HG03135 (cell line): ENCODE results near the gene STON2.
"Not testable (repeated sequence)": the region's sequence is repeated elsewhere in the genome, so short reads cannot be mapped to it uniquely, and the experiment has no call there.

Experiments
- ATAC-seq: cut with Tn5 transposase; IDR thresholded peaks from one replicate; pipeline ENCODE4 v1.9.1; 2021; ENCODE audit warnings: mild to moderate bottlenecking, moderate library complexity; ENCODE audit not compliant: unreplicated experiment

STON2 gene

DNA sequence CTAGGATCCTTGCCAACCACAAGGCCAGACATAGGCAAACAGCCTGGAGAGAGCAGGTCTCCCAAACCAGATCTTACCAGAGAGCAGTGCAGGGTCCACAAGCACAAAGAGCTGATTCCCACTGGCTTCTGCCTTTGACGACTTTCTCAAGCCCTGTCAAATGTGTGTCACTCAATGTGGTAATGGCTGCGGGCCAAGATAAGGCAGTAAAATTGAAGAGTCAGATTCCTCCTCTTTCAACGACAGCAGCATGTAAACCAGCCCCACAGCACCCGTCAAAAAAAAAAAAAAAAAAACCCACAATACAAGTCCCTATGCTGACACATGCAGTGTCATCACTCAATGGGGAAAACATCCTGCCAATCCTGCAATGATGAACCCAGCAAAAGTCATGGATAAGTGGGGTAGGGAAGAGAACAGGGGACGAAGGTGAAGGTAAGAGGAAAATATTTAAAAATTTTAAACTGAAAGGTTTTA is at the start of gene STON2:
Gene STON2 (minus strand): TSS at position 123 of the 477 bp plus-strand sequence. CDS start 1,942 bp downstream, outside the sequence.
- ATAC-seq: no peak

- no peak for ATAC-seq
These were observed 49.5 kb upstream of the STON2 start for GRCh38 chr14:81449576-81449975.

GRCh38 chr14:81449114-81449513 is 49.0 kb upstream of the STON2 start:
- ATAC-seq: no peak

GRCh38 chr14:81447021-81447764 is 47.1 kb upstream of the STON2 start:
- no peak for ATAC-seq

GRCh38 chr14:81446279-81447007 is 46.3 kb upstream of the STON2 start:
- ATAC-seq: no peak

DNA sequence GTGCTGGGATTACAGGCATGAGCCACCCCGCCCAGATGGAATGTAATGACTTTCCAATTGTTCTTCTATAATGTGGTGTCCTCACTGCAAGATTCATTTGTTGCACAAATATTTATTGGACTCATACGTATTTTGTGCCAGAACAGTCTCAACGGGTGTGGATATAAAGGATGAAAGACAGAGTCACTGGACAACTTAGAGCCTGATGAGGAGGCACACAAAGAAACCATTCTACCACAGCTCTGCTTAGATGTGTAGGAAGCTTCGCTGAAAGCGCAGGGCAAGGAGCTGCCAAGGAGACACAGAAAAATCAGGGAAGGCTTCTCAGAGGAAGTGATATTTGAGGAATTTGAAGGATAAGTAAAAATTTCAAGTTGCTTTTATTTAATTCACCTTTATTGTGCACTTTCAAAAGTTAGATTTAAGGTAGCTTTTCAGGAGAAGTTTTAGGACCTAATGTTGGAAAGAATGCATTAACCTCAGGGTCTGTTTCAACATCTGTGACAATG is 41.6 kb upstream of the STON2 start:
- no peak for ATAC-seq

DNA sequence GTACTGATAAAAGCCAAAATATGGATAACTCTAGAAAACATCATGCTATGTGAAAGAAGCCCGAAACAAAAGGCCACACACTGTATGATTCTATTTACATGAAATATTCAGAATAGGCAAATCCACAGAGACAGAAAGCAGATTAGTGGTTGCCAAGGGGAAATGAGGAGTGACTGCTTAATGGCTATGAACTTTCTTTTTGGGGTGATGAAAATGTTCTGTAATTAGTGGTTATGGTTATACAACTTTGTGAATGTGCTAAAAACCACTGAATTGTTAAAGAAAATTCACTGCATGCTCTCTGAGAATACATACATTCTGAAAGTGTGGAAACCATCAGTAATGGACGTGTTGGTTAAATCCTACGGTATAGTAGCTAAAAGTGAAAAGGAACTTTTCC is 39.9 kb upstream of the STON2 start:
- ATAC-seq: no peak

DNA sequence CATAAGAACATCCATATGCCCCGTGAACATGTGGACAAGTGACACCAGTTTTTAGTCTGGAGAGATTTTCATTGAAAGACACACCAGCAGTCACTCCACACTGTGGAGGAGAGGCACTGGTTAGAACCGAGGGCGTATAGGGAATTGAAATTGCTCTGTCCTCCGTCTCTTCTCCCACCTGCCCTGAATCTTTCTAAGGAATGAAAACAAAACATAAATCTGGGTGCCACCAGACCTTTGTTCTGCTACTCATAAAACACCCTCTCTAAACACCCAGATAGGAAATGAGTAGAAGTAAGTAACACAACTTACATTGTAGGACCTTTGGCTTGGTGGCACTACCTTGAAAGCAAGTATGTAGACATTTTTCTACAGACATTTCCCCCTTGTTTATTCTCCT is 37.1 kb upstream of the STON2 start:
- ATAC-seq: no peak

DNA sequence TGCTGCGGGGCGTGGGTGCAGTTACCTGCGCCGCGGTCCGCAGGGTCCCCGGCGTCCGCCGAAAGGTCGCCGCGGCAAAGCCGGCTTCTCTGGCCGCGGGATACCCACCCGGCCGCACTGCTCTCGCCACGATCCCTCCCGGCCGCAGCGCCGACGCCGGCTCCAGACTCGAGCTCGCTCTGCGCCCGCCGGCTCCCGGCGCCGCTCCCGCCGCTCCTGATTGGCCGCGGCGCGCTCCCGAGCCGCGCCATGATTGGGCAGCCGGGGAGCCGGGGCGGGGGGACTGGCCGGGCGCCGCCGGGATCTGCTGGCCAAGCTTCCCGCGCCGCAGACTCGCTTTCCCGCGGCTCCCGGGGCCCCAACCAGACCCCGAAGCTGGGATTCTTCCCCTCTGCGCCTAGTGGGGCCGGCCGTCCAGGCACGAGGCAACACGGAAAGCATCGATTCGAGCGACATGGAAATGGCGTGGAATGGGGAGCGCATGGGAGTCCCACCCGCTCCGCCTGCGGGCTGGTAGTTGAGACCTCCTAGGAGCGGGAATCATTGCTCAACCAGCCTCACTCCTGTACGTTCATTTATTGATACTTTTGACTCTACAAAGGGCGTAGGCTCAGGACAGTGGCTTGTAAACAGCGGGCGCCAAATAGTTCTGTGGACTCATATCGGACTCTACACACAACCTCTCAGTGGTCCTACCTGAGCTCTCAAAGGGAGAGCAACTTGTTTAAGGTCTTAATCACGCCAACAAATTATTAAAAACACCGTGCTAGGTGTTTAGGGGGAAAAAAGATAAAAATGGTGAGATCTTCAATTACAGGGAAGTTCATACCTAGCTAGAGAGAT is 36.4 kb upstream of the STON2 start:
- ATAC-seq: peak; percentile 63

GRCh38 chr14:81435391-81436295 is 35.5 kb upstream of the STON2 start:
- ATAC-seq: peak; percentile 46

GRCh38 chr14:81435048-81435390 is 34.9 kb upstream of the STON2 start:
- no peak for ATAC-seq

DNA sequence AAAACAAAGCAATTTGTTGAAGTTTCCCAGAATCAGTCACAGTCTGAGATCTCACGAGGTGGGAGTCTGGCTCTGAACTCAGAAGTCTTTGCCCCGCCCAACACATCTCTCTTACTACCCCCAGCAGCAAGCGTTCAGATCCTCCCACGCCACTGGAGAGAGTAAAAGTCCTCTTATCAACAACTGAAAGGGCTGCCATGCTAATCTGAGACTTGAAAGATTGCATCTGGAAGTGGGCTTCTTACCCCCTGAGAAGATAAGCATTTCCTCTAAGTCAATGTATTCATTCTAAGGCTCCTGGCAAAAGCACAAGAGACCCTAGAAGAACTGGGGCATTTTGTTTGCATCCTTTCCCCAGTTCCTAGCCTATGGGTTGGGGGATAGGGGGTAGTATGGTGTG is 34.1 kb upstream of the STON2 start:
- ATAC-seq: no peak

GRCh38 chr14:81433378-81433777 is 33.3 kb upstream of the STON2 start:
- no peak for ATAC-seq

- ATAC-seq: no peak
These were observed 32.1 kb upstream of the STON2 start for GRCh38 chr14:81432219-81432661.

DNA sequence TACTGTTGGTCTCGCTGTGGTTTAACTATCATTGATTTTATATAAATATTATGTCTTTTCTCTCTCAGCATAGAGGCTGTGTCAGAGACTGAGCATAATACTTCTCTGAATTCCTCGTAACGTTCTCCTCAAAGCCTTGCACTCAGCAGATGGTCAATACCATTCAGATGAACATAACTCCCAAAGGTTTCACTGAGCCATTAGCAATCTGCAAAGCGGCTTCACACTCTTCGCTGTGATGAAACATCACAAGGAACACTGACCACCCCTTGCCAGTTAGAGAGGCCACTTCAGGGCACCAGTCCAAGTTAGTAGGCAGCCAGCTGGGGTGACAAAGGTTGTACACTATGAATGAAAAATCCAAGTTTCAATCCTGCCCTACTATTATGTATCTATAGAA is 30.1 kb upstream of the STON2 start:
- no peak for ATAC-seq

- not testable (repeated sequence) for ATAC-seq
These were observed 29.6 kb upstream of the STON2 start for GRCh38 chr14:81429749-81430148.

- ATAC-seq: no peak
These were observed 28.9 kb upstream of the STON2 start for GRCh38 chr14:81429028-81429427.

- ATAC-seq: no peak
These were observed 27.4 kb upstream of the STON2 start for GRCh38 chr14:81427348-81428058.

DNA sequence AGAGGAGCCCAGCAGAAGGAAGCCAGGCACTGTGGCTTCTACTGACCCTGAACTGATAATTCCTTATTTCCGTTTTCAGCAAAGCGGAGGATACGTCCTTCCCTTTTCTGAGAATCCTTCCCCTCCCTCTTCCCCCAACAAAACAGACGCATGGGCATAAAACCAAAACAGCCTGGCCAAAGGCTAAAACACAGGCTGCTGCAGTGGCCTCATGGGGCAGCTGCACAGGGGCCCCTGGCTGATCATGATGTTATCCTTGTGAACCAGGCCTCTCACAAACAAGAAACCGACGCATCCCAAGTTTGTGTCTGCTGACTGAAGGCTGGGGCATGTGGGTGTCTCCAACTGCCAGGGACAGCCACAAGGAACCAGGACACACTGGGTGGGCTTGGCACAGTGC is 23.4 kb upstream of the STON2 start:
- ATAC-seq: no peak
